Measurements from ENCODE around the gene NAB2.

Gene NAB2

DNA sequence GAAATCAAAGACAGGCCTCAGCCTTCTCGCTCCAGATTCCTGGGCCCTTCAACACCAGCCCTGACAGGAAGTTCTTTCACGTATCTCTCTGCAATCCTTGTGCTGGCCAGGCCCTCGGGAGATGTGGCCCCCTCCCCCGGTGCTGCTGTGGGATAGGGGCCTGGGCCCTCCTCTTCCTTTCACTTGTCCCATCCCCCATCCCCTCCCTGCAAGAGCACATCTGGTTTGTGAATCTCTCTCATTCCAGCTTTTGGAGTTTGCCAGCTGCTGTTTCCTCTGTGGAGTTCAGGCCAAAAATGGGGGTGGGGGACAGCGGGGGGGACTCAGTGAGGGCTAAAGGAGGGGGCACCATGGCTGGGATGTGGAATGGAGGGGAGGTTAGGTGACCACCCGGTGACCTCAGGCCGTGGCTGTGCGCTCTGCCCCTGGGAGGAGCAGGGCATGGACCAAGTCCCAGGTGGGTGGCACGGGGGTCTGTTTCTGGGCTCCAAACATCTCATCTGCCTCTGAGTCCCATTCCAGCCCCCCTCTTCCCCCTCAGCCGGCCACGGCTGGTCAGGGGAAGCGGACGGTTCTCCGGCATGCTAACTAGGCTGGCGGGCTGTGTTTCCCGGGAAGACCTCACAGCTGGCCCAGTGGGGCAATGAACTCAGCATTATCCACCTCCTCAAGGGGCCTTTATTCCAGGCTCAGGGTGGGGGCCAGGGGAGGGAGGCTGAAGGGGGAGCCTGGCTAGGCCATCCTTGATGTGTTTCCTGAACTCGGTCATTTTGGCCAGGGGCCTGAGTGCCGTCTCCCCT is 46.8 kb downstream of the NAB2 start:
- H3K4me1 Mint-ChIP-seq (ENCODE audit: low read depth), result no peaks in the 10 kb centered on the region
- no peak overlapping the region for H3K27ac Mint-ChIP-seq
- no peaks in the 10 kb centered on the region for H3K36me3 Mint-ChIP-seq (ENCODE audit: low read depth)
- H3K9me3 Mint-ChIP-seq, result no peaks in the 10 kb centered on the region
- H3K4me3 Mint-ChIP-seq, result no peak overlapping the region
- DNase-seq (ENCODE audit: low spot score), result no peak
- peaks cover 9% of the 10 kb centered on the region for H3K27me3 Mint-ChIP-seq (ENCODE audit: low read depth)

DNA sequence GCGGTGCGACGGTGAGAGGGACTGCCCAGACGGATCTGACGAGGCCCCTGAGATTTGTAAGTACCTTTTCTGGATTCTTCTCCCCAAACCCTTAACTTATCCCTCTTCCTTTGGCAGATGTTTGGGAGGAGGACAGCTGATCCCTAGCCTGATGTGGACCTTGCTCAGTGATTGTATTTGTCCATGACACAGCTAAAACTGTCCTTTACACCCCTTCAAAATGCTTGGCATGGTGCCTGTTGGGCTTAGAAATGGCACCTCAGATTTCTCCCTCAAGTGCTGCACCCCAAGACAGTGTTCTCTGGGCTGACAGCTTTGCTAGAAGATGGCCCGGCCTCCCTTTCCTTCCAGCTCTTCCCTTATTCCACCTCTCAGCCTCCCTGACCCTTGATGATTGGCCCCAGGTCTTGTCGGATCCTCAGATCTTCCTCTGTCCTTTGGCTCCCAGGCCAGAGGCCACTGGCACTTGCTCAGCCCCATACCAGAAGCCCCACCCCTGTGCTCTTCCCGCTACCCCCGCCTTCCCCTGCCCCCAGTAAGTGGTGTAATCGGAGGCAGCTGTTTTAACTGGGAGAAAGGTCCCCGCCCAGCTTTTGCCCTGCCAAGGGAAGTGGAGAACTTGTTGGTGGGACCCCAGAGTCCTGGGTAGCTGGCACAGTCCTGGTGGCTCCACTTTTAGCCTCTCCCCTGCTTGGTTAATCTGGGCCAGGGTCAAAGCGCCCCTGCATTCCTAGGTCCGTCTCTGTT is 49.8 kb downstream of the NAB2 start:
- Mint-ChIP-seq H3K9me3 (no peaks in the 10 kb centered on the region), H3K27ac (no peak overlapping the region), H3K36me3 (ENCODE audit: low read depth) (no peaks in the 10 kb centered on the region), H3K4me3 (no peak overlapping the region), H3K27me3 (ENCODE audit: low read depth) (no peaks in the 10 kb centered on the region), H3K4me1 (ENCODE audit: low read depth) (no peaks in the 10 kb centered on the region)
- no peak for DNase-seq (ENCODE audit: low spot score)

DNA sequence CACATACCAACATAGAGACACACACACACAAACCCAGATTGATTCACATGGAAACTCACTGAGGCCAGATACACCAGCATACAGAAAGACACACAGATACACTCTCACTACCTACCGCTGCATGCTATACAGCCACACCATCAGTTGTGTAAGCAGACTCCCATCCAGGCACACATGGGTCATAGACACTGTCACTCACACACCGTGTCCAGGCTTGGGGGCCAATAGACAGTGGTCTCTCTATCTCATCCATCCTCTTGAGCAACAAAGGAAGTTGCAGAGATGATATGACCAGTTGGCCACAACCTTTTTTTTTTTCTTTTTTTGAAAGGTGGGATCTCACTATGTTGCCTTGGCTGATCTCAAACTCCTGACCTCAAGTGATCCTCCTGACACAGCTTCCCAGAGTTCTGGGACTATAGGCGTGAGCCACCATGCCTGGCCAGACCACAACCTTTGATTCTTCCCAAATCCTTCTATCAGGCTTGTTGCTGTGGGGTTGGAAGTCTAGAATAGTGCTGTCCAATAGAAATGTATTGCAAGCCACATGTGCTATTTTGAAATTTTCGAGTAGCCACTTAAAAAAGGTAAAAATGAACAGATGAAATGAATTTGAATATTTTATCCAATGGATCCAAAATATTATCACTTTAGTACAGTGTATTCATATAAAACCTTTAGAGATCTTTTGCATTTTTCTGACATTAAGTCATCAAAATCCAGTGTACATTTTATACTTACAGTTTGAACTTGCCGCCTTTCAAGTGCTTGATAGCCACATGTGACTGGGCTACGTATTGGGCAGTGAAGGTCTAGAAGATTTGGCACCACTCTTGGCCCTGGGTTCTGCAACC is 51.1 kb downstream of the NAB2 start:
- Mint-ChIP-seq H3K9me3 (no peaks in the 10 kb centered on the region), H3K4me3 (no peak overlapping the region), H3K27me3 (ENCODE audit: low read depth) (no peaks in the 10 kb centered on the region), H3K27ac (no peak overlapping the region), H3K36me3 (ENCODE audit: low read depth) (no peaks in the 10 kb centered on the region), H3K4me1 (ENCODE audit: low read depth) (no peaks in the 10 kb centered on the region)
- DNase-seq (ENCODE audit: low spot score), result no peak

DNA sequence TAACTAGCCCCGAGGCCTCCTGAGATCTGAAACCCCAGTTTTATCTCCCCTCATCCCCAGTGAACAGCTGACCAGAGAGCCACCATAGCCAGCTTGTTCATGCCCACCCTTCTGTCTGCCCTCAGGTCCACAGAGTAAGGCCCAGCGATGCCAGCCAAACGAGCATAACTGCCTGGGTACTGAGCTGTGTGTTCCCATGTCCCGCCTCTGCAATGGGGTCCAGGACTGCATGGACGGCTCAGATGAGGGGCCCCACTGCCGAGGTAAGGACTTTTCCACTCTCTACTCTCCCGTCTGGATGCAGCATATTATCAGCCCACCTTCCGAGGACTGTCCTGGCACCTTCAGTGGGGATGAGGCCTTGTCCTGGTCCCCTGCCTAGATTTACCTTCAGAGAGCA is 52.3 kb downstream of the NAB2 start:
- Mint-ChIP-seq H3K27me3 (ENCODE audit: low read depth) (no peaks in the 10 kb centered on the region), H3K9me3 (no peaks in the 10 kb centered on the region), H3K27ac (no peak overlapping the region)

DNA sequence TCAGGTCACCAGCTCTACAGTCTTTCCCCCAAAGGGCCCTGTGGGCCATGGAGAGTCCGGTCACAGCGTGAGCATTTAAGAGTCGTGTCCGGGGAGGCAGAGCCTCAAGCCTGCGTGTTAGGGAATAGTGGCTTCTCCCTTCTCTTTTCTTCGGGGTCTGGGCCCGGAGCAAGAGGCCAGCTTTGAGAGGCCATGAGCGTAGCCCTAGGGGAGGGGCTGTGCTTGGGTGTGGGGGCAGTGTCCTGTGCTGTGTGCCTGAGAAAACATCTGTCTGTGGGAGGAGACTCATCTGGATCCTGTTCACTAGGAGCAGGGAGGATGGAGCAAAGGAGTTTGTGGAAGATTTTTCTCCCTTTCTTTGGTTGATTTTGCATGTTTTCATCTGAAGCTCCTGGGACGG is 53.2 kb downstream of the NAB2 start:
- Mint-ChIP-seq H3K4me1 (ENCODE audit: low read depth) (no peaks in the 10 kb centered on the region), H3K27ac (no peak overlapping the region), H3K9me3 (no peaks in the 10 kb centered on the region), H3K27me3 (ENCODE audit: low read depth) (no peaks in the 10 kb centered on the region), H3K4me3 (no peak overlapping the region), H3K36me3 (ENCODE audit: low read depth) (no peaks in the 10 kb centered on the region)
- no peak for DNase-seq (ENCODE audit: low spot score)

More for the DNA sequence above, 52.3 kb downstream of the NAB2 start:
- DNase-seq (ENCODE audit: low spot score), result no peak
- H3K4me1 Mint-ChIP-seq (ENCODE audit: low read depth), result no peaks in the 10 kb centered on the region
- no peak overlapping the region for H3K4me3 Mint-ChIP-seq
- H3K36me3 Mint-ChIP-seq (ENCODE audit: low read depth), result no peaks in the 10 kb centered on the region

DNA sequence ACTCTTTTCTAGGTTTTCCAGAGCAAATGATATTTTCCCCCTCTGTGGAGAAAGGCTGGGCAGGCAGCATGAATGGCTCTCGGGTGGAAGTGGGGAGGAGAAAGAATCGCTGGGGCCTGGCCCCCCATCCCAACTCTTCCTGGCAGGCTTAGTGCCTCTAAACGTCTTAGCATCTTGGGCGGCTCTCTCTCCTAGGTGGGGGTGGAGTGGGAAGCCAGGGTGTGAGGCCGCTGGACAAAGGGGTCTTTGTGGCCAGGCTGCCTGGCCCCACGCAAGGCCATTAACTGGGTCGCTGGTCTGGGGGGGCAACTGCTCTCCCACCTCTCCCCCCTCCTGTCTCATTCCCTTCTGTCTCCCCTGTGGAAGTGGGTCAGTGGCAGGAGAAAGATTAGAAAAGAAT is 53.8 kb downstream of the NAB2 start:
- no peak for DNase-seq (ENCODE audit: low spot score)
- H3K27me3 Mint-ChIP-seq (ENCODE audit: low read depth), result no peaks in the 10 kb centered on the region
- H3K36me3 Mint-ChIP-seq (ENCODE audit: low read depth), result no peaks in the 10 kb centered on the region
- no peak overlapping the region for H3K4me3 Mint-ChIP-seq
- H3K27ac Mint-ChIP-seq, result no peak overlapping the region
- H3K4me1 Mint-ChIP-seq (ENCODE audit: low read depth), result no peaks in the 10 kb centered on the region
- no peaks in the 10 kb centered on the region for H3K9me3 Mint-ChIP-seq

DNA sequence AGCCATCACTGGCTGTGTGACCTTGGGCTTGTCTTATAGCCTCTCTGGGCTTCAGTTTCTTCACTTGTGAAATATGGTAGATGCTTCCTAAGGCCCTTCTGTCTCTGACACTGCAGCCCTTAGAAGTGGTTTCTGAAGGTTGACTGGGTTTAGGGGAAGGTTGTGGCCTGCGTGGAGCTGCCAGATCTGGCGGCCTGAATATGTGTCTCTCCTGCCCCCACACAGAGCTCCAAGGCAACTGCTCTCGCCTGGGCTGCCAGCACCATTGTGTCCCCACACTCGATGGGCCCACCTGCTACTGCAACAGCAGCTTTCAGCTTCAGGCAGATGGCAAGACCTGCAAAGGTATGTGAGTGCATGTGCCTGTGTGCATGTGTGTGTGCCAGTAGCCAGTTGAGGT is 54.5 kb downstream of the NAB2 start:
- no peaks in the 10 kb centered on the region for H3K27me3 Mint-ChIP-seq (ENCODE audit: low read depth)
- no peaks in the 10 kb centered on the region for H3K36me3 Mint-ChIP-seq (ENCODE audit: low read depth)
- H3K9me3 Mint-ChIP-seq, result no peaks in the 10 kb centered on the region
- DNase-seq (ENCODE audit: low spot score), result no peak
- no peak overlapping the region for H3K27ac Mint-ChIP-seq
- no peaks in the 10 kb centered on the region for H3K4me1 Mint-ChIP-seq (ENCODE audit: low read depth)
- no peak overlapping the region for H3K4me3 Mint-ChIP-seq
